ENCODE results near the gene MUS81. TPM values are rescaled to one million over a fixed set of nuclear protein-coding genes. Genes with fewer than 3 reads are reported as not detected.

Gene MUS81
- total and polyA plus RNA-seq, 9 of the 15 experiments (the other 6 are each of a cell fraction or from before 2014, with no cell fraction given), result 13.4 to 118 (median 53.7) TPM

GRCh38 chr11:65898656-65899355 lies 38.6 kb downstream of the MUS81 start:
- ATAC-seq (no peak), FAIRE-seq (no peak), DNase-seq (ENCODE audit: extremely low read depth in 1 of 4, low spot score in 3 of 4) (no peak)
- Histone ChIP-seq H4K20me1 (replicated peaks; ENCODE audit: control insufficient read depth, insufficient read depth, low read length) (peaks cover 21% of the 10 kb centered on the region), H3K27ac (ENCODE audit: extremely low read depth, low read depth, low read length) (peak overlapping the region; percentile 100), H2AFZ (ENCODE audit: low read depth, low read length) (peak overlapping the region; percentile 58; the same call in 1 of the 2 replicates), H3K9ac (ENCODE audit: insufficient read depth in 1 of 2, low read depth in 2 of 2, low read length in 2 of 2) (peak overlapping the region; percentile 100), H3K27me3 (ENCODE audit: control insufficient read depth in 2 of 2, insufficient read depth in 2 of 2, low read length in 2 of 2) (no peaks in the 10 kb centered on the region), H3K9me3 (replicated peaks; ENCODE audit: control insufficient read depth, insufficient read depth, low read depth, low read length) (no peaks in the 10 kb centered on the region), H3K9me1 (ENCODE audit: control insufficient read depth, insufficient read depth, low read length) (no peaks in the 10 kb centered on the region), H3K4me2 (ENCODE audit: insufficient read depth, low read length) (peak overlapping the region; percentile 99), H3K4me1 (replicated peaks in 1 of 2; ENCODE audit: control insufficient read depth in 2 of 2, insufficient read depth in 2 of 2, low read length in 2 of 2) (peaks cover 46 to 74% of the 10 kb centered on the region in 2 experiments), H3K4me3 (peak overlapping the region; percentile 89), H3K36me3 (ENCODE audit: control insufficient read depth, insufficient read depth, low read length) (peaks cover 52% of the 10 kb centered on the region), H3K79me2 (ENCODE audit: control insufficient read depth, insufficient read depth, low read length) (peaks cover 60% of the 10 kb centered on the region)
- in situ Hi-C loops (cut with MboI) (no loop called here), intact Hi-C loops (cut with micrococcal nuclease) (no loop called here)
- 1% methylated on average over 28 of the region's 28 CpGs for WGBS (ENCODE audit: insufficient coverage, low coverage, missing lambda C conversion rate)
- BruUV-seq (replicated peaks), result no TSS peak
- POLR2A ChIA-PET, result interaction anchor here (0.5 to 8.0 kb wide), 25 partner anchors 8 to 557 kb away, joined by 3 to 136 read pairs (median 4); partner anchors contain the start of genes C11orf68, CCDC85B, CFL1 and FIBP
- CTCF ChIA-PET (ENCODE audit: low intra/inter-chr PET ratio), result interaction anchor here (0.6 kb wide), 2 partner anchors 11 to 124 kb away, joined by 3 to 5 read pairs; partner anchors contain the start of gene FIBP
- TF ChIP-seq, protein P1, sequence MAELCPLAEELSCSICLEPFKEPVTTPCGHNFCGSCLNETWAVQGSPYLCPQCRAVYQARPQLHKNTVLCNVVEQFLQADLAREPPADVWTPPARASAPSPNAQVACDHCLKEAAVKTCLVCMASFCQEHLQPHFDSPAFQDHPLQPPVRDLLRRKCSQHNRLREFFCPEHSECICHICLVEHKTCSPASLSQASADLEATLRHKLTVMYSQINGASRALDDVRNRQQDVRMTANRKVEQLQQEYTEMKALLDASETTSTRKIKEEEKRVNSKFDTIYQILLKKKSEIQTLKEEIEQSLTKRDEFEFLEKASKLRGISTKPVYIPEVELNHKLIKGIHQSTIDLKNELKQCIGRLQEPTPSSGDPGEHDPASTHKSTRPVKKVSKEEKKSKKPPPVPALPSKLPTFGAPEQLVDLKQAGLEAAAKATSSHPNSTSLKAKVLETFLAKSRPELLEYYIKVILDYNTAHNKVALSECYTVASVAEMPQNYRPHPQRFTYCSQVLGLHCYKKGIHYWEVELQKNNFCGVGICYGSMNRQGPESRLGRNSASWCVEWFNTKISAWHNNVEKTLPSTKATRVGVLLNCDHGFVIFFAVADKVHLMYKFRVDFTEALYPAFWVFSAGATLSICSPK (IDR thresholded peaks at IDR 0.05; ENCODE audit: borderline replicate concordance), result no peak
- peak; percentile 39 for TF ChIP-seq SRSF7 (optimal IDR thresholded peaks at IDR 0.05; ENCODE audit: low read depth, low read length)
- no peak for TF ChIP-seq ZNF174 (CRISPR knock-in tag; IDR thresholded peaks at IDR 0.05)
- TF ChIP-seq FIP1L1 (IDR thresholded peaks at IDR 0.05; ENCODE audit: low read depth, low read length, poor library complexity, severe bottlenecking), result no peak
- TF ChIP-seq NRF1 (conservative IDR thresholded peaks at IDR 0.05 in 1 of 2, IDR thresholded peaks at IDR 0.05 in 1 of 2), result peak in 1 of 2 experiments; percentile 26; a peak in 1 of 4 replicates
- TF ChIP-seq NCOR1 (IDR thresholded peaks at IDR 0.05), result no peak
- TF ChIP-seq, protein P2, sequence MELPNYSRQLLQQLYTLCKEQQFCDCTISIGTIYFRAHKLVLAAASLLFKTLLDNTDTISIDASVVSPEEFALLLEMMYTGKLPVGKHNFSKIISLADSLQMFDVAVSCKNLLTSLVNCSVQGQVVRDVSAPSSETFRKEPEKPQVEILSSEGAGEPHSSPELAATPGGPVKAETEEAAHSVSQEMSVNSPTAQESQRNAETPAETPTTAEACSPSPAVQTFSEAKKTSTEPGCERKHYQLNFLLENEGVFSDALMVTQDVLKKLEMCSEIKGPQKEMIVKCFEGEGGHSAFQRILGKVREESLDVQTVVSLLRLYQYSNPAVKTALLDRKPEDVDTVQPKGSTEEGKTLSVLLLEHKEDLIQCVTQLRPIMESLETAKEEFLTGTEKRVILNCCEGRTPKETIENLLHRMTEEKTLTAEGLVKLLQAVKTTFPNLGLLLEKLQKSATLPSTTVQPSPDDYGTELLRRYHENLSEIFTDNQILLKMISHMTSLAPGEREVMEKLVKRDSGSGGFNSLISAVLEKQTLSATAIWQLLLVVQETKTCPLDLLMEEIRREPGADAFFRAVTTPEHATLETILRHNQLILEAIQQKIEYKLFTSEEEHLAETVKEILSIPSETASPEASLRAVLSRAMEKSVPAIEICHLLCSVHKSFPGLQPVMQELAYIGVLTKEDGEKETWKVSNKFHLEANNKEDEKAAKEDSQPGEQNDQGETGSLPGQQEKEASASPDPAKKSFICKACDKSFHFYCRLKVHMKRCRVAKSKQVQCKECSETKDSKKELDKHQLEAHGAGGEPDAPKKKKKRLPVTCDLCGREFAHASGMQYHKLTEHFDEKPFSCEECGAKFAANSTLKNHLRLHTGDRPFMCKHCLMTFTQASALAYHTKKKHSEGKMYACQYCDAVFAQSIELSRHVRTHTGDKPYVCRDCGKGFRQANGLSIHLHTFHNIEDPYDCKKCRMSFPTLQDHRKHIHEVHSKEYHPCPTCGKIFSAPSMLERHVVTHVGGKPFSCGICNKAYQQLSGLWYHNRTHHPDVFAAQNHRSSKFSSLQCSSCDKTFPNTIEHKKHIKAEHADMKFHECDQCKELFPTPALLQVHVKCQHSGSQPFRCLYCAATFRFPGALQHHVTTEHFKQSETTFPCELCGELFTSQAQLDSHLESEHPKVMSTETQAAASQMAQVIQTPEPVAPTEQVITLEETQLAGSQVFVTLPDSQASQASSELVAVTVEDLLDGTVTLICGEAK (IDR thresholded peaks at IDR 0.05), result 0 out of 2 replicates have a peak, but pooled peaks have one; percentile 36
- TF ChIP-seq, protein P2 (CRISPR knock-in tag; IDR thresholded peaks at IDR 0.05), result no peak
- TF ChIP-seq PHF8 (IDR thresholded peaks at IDR 0.05; ENCODE audit: borderline replicate concordance, low read length), result peak; percentile 50; the same call in 1 of the 2 replicates
- TF ChIP-seq ZNF23 (CRISPR knock-in tag; IDR thresholded peaks at IDR 0.05), result no peak
- peak; percentile 92 for TF ChIP-seq ZFX (CRISPR knock-in tag; IDR thresholded peaks at IDR 0.05)
